DOHH2 (cell line): Measurements from ENCODE around the gene TRABD.

Source experiments
- H3F3A ChIP-seq: fragments of 200-600 bp; sonication (generic), shearing (Covaris generic); 2 replicates; pipeline ENCODE4 v1.6.0; 2016; ENCODE audit warnings: antibody characterized with exemption, mild to moderate bottlenecking; ENCODE audit not compliant: control insufficient read depth, insufficient read depth
- H3K27ac ChIP-seq: fragments of 200-600 bp; sonication (generic); 2 replicates; pipeline ENCODE4 v1.5.1; 2014; ENCODE audit warnings: low read depth, mild to moderate bottlenecking, low read length, moderate library complexity
- H3K27me3 ChIP-seq: fragments of 200-600 bp; sonication (generic); 2 replicates; pipeline ENCODE4 v1.6.1; 2014; ENCODE audit warnings: mild to moderate bottlenecking, low read length, mixed read lengths; ENCODE audit not compliant: control insufficient read depth
- H3K36me3 ChIP-seq: fragments of 200-600 bp; sonication (generic); 2 replicates; pipeline ENCODE4 v1.6.1; 2014; ENCODE audit warnings: mild to moderate bottlenecking, low read length, moderate library complexity, mixed read lengths; ENCODE audit not compliant: control insufficient read depth
- H3K4me1 ChIP-seq: fragments of 200-600 bp; sonication (generic); 2 replicates; pipeline ENCODE4 v1.6.1; 2014; ENCODE audit warnings: mild to moderate bottlenecking, low read length, mixed read lengths; ENCODE audit not compliant: control insufficient read depth
- H3K4me2 ChIP-seq: fragments of 200-600 bp; sonication (generic); 2 replicates; pipeline ENCODE4 v1.6.0; 2014; ENCODE audit warnings: mild to moderate bottlenecking, low read length, moderate library complexity
- H3K4me3 ChIP-seq: fragments of 200-600 bp; sonication (generic); 2 replicates; pipeline ENCODE4 v1.5.1; 2014; ENCODE audit warnings: mild to moderate bottlenecking, low read length, mixed read lengths
- H3K79me2 ChIP-seq: fragments of 200-600 bp; sonication (generic); 2 replicates; pipeline ENCODE4 v1.6.1; 2014; ENCODE audit warnings: mild to moderate bottlenecking, low read length, mixed read lengths; ENCODE audit not compliant: control insufficient read depth
- H3K9me2 ChIP-seq: fragments of 200-600 bp; sonication (generic); replicated peaks from 2 replicates; pipeline ENCODE4 v1.6.1; 2014; ENCODE audit warnings: mild to moderate bottlenecking, low read length, mixed read lengths; ENCODE audit not compliant: control insufficient read depth
- H3K9me3 ChIP-seq: fragments of 200-600 bp; sonication (generic); 2 replicates; pipeline ENCODE4 v1.6.1; 2014; ENCODE audit warnings: antibody characterized with exemption, low read length, mixed read lengths; ENCODE audit not compliant: control insufficient read depth, insufficient read depth
- H4K20me1 ChIP-seq: fragments of 200-600 bp; sonication (generic); 2 replicates; pipeline ENCODE4 v1.6.0; 2014; ENCODE audit warnings: low read depth, mild to moderate bottlenecking, antibody characterized with exemption, low read length, moderate library complexity; ENCODE audit not compliant: control insufficient read depth, insufficient read depth
- EZH2phosphoT487 ChIP-seq: fragments of 200-600 bp; sonication (generic); IDR thresholded peaks from 2 replicates; pipeline ENCODE4 v1.6.1; 2017; ENCODE audit warnings: borderline replicate concordance, mild to moderate bottlenecking, antibody characterized with exemption, low read length, moderate library complexity, mixed read lengths
- TF ChIP-seq, protein P1 (sequence below): fragments of 200-600 bp; sonication (generic); IDR thresholded peaks from one replicate; pipeline ENCODE4 v1.5.1; 2014; ENCODE audit warnings: antibody characterized with exemption, mild to moderate bottlenecking, low read depth, low read length; ENCODE audit not compliant: poor library complexity, severe bottlenecking

TRABD gene

GRCh38 chr22:50141891-50142363 lies 43.8 kb upstream of the TRABD start:
- Histone ChIP-seq H3K27ac (no peak overlapping the region), H3F3A (no peaks in the 10 kb centered on the region), H4K20me1 (no peaks in the 10 kb centered on the region), H3K36me3 (no peaks in the 10 kb centered on the region), H3K4me2 (no peak overlapping the region), H3K9me2 (no peaks in the 10 kb centered on the region), H3K9me3 (no peaks in the 10 kb centered on the region), H3K4me1 (no peaks in the 10 kb centered on the region), H3K27me3 (peaks cover 15% of the 10 kb centered on the region), H3K4me3 (no peak overlapping the region), H3K79me2 (no peaks in the 10 kb centered on the region)
- TF ChIP-seq EZH2phosphoT487, result no peak
- TF ChIP-seq, protein P1, sequence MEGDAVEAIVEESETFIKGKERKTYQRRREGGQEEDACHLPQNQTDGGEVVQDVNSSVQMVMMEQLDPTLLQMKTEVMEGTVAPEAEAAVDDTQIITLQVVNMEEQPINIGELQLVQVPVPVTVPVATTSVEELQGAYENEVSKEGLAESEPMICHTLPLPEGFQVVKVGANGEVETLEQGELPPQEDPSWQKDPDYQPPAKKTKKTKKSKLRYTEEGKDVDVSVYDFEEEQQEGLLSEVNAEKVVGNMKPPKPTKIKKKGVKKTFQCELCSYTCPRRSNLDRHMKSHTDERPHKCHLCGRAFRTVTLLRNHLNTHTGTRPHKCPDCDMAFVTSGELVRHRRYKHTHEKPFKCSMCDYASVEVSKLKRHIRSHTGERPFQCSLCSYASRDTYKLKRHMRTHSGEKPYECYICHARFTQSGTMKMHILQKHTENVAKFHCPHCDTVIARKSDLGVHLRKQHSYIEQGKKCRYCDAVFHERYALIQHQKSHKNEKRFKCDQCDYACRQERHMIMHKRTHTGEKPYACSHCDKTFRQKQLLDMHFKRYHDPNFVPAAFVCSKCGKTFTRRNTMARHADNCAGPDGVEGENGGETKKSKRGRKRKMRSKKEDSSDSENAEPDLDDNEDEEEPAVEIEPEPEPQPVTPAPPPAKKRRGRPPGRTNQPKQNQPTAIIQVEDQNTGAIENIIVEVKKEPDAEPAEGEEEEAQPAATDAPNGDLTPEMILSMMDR, result peak; percentile 52

GRCh38 chr22:50143096-50143495 lies 42.6 kb upstream of the TRABD start:
- Histone ChIP-seq H3K36me3 (no peaks in the 10 kb centered on the region), H3K4me1 (no peaks in the 10 kb centered on the region), H3K79me2 (no peaks in the 10 kb centered on the region), H3K4me3 (no peak overlapping the region), H3K9me2 (no peaks in the 10 kb centered on the region), H4K20me1 (no peaks in the 10 kb centered on the region), H3K27ac (no peak overlapping the region), H3K4me2 (no peak overlapping the region), H3K9me3 (no peaks in the 10 kb centered on the region), H3F3A (no peaks in the 10 kb centered on the region), H3K27me3 (peaks cover 15% of the 10 kb centered on the region)
- TF ChIP-seq, protein P1, result no peak
- TF ChIP-seq EZH2phosphoT487, result no peak

DNA sequence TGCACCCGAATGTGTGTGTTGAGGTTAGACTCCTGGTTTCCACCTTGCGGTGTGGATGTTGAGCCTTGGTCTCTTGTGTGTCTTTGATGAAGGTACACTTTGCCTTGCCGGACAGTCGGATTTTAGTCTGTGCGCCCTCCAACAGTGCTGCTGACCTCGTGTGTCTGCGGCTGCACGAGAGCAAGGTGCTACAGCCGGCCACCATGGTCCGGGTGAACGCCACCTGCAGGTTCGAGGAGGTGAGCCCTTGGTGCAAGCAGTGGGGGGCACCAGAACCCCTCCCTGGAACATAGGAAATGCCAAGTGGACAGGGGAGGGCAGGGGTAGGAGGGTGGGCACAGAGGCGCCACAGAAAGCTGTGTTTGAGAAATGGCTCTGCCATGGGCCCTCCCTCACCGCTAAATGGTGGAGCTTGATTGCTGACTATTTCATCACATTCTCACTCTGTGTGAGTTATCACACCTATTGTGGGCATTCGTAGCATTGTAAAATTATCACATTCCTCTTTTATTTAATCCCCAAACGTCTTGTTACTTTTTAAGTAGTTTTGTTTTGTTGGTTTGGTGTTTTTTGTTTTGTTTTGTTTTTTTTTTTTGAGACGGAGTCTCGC lies 41.6 kb upstream of the TRABD start:
- TF ChIP-seq, protein P1, result peak; percentile 8
- no peak for TF ChIP-seq EZH2phosphoT487
- no peaks in the 10 kb centered on the region for H3K36me3 ChIP-seq
- no peaks in the 10 kb centered on the region for H3K9me2 ChIP-seq
- H3K4me2 ChIP-seq, result no peak overlapping the region
- H3K4me3 ChIP-seq, result no peak overlapping the region
- no peak overlapping the region for H3K27ac ChIP-seq
- peaks cover 3% of the 10 kb centered on the region for H3K4me1 ChIP-seq
- H3F3A ChIP-seq, result no peaks in the 10 kb centered on the region
- H3K9me3 ChIP-seq, result no peaks in the 10 kb centered on the region
- peaks cover 15% of the 10 kb centered on the region for H3K27me3 ChIP-seq
- no peaks in the 10 kb centered on the region for H4K20me1 ChIP-seq
- no peaks in the 10 kb centered on the region for H3K79me2 ChIP-seq
